H4 (cell line): ENCODE measurements around the gene CADPS2. TPM values are rescaled to one million over a fixed set of nuclear protein-coding genes. Genes with fewer than 3 reads are reported as not detected.
"Not testable (repeated sequence)": the region's sequence is repeated elsewhere in the genome, so short reads cannot be mapped to it uniquely, and the experiment has no call there.

Source experiments
- DNase-seq: peaks from one replicate; pipeline ENCODE4 v3.0.0-alpha.2; 2015; ENCODE audit warnings: low spot score
- total RNA-seq: library from RNA; depleted of rRNA; stranded (reverse); fragments of >200 nt; shearing (Covaris generic); gene quantifications from 2 replicates; pipeline ENCODE4 v1.2.3, GENCODE V29; 2014

CADPS2 gene
- total RNA-seq, 1 experiment from 2014 or later, result 23.3 TPM

- no peak for DNase-seq
These were observed 35.7 kb downstream of the CADPS2 start for GRCh38 chr7:122850528-122850927.

- no peak for DNase-seq
These were observed 36.3 kb downstream of the CADPS2 start for GRCh38 chr7:122849957-122850328.

GRCh38 chr7:122849322-122849956 lies 36.8 kb downstream of the CADPS2 start:
- DNase-seq, result no peak

GRCh38 chr7:122847871-122848473 lies 38.3 kb downstream of the CADPS2 start:
- no peak for DNase-seq

- no peak for DNase-seq
These were observed 39.7 kb downstream of the CADPS2 start for GRCh38 chr7:122846591-122846990.

- DNase-seq, result no peak
These were observed 41.0 kb downstream of the CADPS2 start for GRCh38 chr7:122845286-122845685.

- DNase-seq, result no peak
These were observed 41.9 kb downstream of the CADPS2 start for GRCh38 chr7:122844191-122844988.

- DNase-seq, result no peak
These were observed 43.3 kb downstream of the CADPS2 start for GRCh38 chr7:122842971-122843370.

- not testable (repeated sequence) for DNase-seq
These were observed 50.0 kb downstream of the CADPS2 start for GRCh38 chr7:122836286-122836685.

GRCh38 chr7:122834571-122834942 lies 51.7 kb downstream of the CADPS2 start:
- DNase-seq, result not testable (repeated sequence)

- no peak for DNase-seq
These were observed 52.2 kb downstream of the CADPS2 start for GRCh38 chr7:122833888-122834570.

GRCh38 chr7:122831436-122831835 lies 54.8 kb downstream of the CADPS2 start:
- DNase-seq, result no peak

- DNase-seq, result no peak
These were observed 56.3 kb downstream of the CADPS2 start for GRCh38 chr7:122829962-122830361.

GRCh38 chr7:122827763-122828162 lies 58.5 kb downstream of the CADPS2 start:
- no peak for DNase-seq

GRCh38 chr7:122813845-122814244 lies 72.4 kb downstream of the CADPS2 start:
- no peak for DNase-seq

- DNase-seq, result no peak
These were observed 82.4 kb downstream of the CADPS2 start for GRCh38 chr7:122803851-122804250.

- peak; percentile 14 for DNase-seq
These were observed 82.9 kb downstream of the CADPS2 start for GRCh38 chr7:122803323-122803722.

GRCh38 chr7:122802301-122802751 lies 83.9 kb downstream of the CADPS2 start:
- no peak for DNase-seq

GRCh38 chr7:122791959-122792545 lies 94.2 kb downstream of the CADPS2 start:
- DNase-seq, result no peak

- no peak for DNase-seq
These were observed 95.7 kb downstream of the CADPS2 start for GRCh38 chr7:122790591-122790990.

GRCh38 chr7:122790132-122790531 lies 96.1 kb downstream of the CADPS2 start:
- no peak for DNase-seq

- no peak for DNase-seq
These were observed 97.1 kb downstream of the CADPS2 start for GRCh38 chr7:122789156-122789555.
